WTC11 (cell line): ENCODE results near the gene CWC15. TPM values are rescaled to one million over a fixed set of nuclear protein-coding genes. Genes with fewer than 3 reads are reported as not detected.
"Not testable (repeated sequence)": the region's sequence is repeated elsewhere in the genome, so short reads cannot be mapped to it uniquely, and the experiment has no call there.

ENCODE experiments used
- ATAC-seq: fragments of 200-7000 bp; cut with Tn5 transposase; 2 replicates; pipeline ENCODE4 v1.10.0; 2021; ENCODE audit warnings: mild to moderate bottlenecking, moderate library complexity
- CTCF ChIA-PET: fragments of 300-600 bp; sonication (Branson Sonifier 250); formaldehyde crosslinking; loops from one replicate; lab custom pipeline; 2021; ENCODE audit warnings: antibody characterized with exemption; lab: Charles Lee
- POLR2A ChIA-PET: fragments of 350-600 bp; sonication (Branson Sonifier 250); formaldehyde crosslinking; loops from one replicate; lab custom pipeline; 2021; ENCODE audit warnings: antibody characterized with exemption; lab: Charles Lee
- DNase-seq: peaks from one replicate; pipeline ENCODE4 v3.0.0; 2021; ENCODE audit warnings: low spot score
- H3K27ac Mint-ChIP-seq: 2 replicates; pipeline ENCODE4 v1.8.0; 2021; ENCODE audit warnings: mixed read lengths
- H3K27me3 Mint-ChIP-seq: 2 replicates; pipeline ENCODE4 v1.8.0; 2021; ENCODE audit warnings: low read depth, mild to moderate bottlenecking, moderate library complexity, mixed read lengths
- H3K36me3 Mint-ChIP-seq: 2 replicates; pipeline ENCODE4 v1.8.0; 2021; ENCODE audit warnings: mixed read lengths
- H3K4me1 Mint-ChIP-seq: 2 replicates; pipeline ENCODE4 v1.8.0; 2022; ENCODE audit warnings: mixed read lengths
- H3K4me3 Mint-ChIP-seq: 2 replicates; pipeline ENCODE4 v1.8.0; 2021; ENCODE audit warnings: mild to moderate bottlenecking, moderate library complexity, mixed read lengths
- H3K9me3 Mint-ChIP-seq: 2 replicates; pipeline ENCODE4 v1.8.0; 2021; ENCODE audit warnings: mixed read lengths
- CBFB ChIP-seq: sonication (generic); formaldehyde crosslinking; IDR thresholded peaks from 2 replicates; pipeline ENCODE4 v1.8.1; 2022; ENCODE audit warnings: mild to moderate bottlenecking, low read depth, missing genetic modification reagents
- CREB1 ChIP-seq: sonication (generic); formaldehyde crosslinking; IDR thresholded peaks from 2 replicates; pipeline ENCODE4 v1.8.0; 2023; ENCODE audit warnings: mild to moderate bottlenecking, missing genetic modification reagents
- ETV6 ChIP-seq: sonication (generic); formaldehyde crosslinking; IDR thresholded peaks from 2 replicates; pipeline ENCODE4 v1.8.1; 2022; ENCODE audit warnings: mild to moderate bottlenecking, missing genetic modification reagents
- FOXK1 ChIP-seq: sonication (generic); formaldehyde crosslinking; IDR thresholded peaks from 2 replicates; pipeline ENCODE4 v1.8.0; 2022; ENCODE audit warnings: mild to moderate bottlenecking, moderate library complexity, missing genetic modification reagents
- IRF2 ChIP-seq: sonication (generic); formaldehyde crosslinking; IDR thresholded peaks from 2 replicates; pipeline ENCODE4 v1.8.0; 2022; ENCODE audit warnings: low read depth, missing genetic modification reagents, borderline replicate concordance
- JUN ChIP-seq: sonication (generic); formaldehyde crosslinking; IDR thresholded peaks from 2 replicates; pipeline ENCODE4 v1.8.0; 2023; ENCODE audit warnings: mild to moderate bottlenecking, missing genetic modification reagents
- KAT7 ChIP-seq: sonication (generic); formaldehyde crosslinking; IDR thresholded peaks from 2 replicates; pipeline ENCODE4 v1.8.1; 2023; ENCODE audit warnings: missing genetic modification reagents, mild to moderate bottlenecking, borderline replicate concordance
- MXD4 ChIP-seq: fragments of 250-450 bp; sonication (Bioruptor Pico); IDR thresholded peaks from 2 replicates; pipeline ENCODE4 v1.8.0; 2021; ENCODE audit warnings: mild to moderate bottlenecking, moderate library complexity, borderline replicate concordance
- NR1H2 ChIP-seq: sonication (generic); formaldehyde crosslinking; IDR thresholded peaks from 2 replicates; pipeline ENCODE4 v1.9.0; 2021; ENCODE audit warnings: mild to moderate bottlenecking, moderate library complexity, missing genetic modification reagents
- NR2C2 ChIP-seq: sonication (generic); formaldehyde crosslinking; IDR thresholded peaks from 2 replicates; pipeline ENCODE4 v1.8.0; 2022; ENCODE audit warnings: mild to moderate bottlenecking, missing genetic modification reagents
- RELA ChIP-seq: sonication (generic); formaldehyde crosslinking; IDR thresholded peaks from 2 replicates; pipeline ENCODE4 v1.8.1; 2022; ENCODE audit warnings: missing genetic modification reagents, mild to moderate bottlenecking, borderline replicate concordance
- RORB ChIP-seq: fragments of 250-450 bp; sonication (Bioruptor Pico); IDR thresholded peaks from 2 replicates; pipeline ENCODE4 v1.9.0; 2021; ENCODE audit warnings: mild to moderate bottlenecking
- TP53 ChIP-seq: sonication (generic); formaldehyde crosslinking; IDR thresholded peaks from 2 replicates; pipeline ENCODE4 v1.8.1; 2023; ENCODE audit warnings: mild to moderate bottlenecking, missing genetic modification reagents
- ZNF121 ChIP-seq: sonication (generic); formaldehyde crosslinking; IDR thresholded peaks from 2 replicates; pipeline ENCODE4 v1.8.0; 2023; ENCODE audit warnings: missing genetic modification reagents
- ZNF263 ChIP-seq: sonication (generic); formaldehyde crosslinking; IDR thresholded peaks from 2 replicates; pipeline ENCODE4 v1.8.1; 2022; ENCODE audit warnings: low read depth, mild to moderate bottlenecking, moderate library complexity, missing genetic modification reagents
- ZNF396 ChIP-seq: fragments of 250-450 bp; sonication (Bioruptor Pico); IDR thresholded peaks from 2 replicates; pipeline ENCODE4 v1.8.0; 2021; ENCODE audit warnings: mild to moderate bottlenecking, moderate library complexity, borderline replicate concordance
- total RNA-seq: library from RNA; stranded (reverse); gene quantifications from 3 replicates; pipeline ENCODE4 v1.2.3, GENCODE V29; 2021
- TF ChIP-seq, protein P1 (sequence below): sonication (generic); formaldehyde crosslinking; IDR thresholded peaks from 2 replicates; pipeline ENCODE4 v1.8.1; 2022; ENCODE audit warnings: low read depth, mild to moderate bottlenecking, moderate library complexity, missing genetic modification reagents, borderline replicate concordance
- TF ChIP-seq, protein P2 (sequence below): sonication (generic); formaldehyde crosslinking; IDR thresholded peaks from 2 replicates; pipeline ENCODE4 v1.8.1; 2022; ENCODE audit warnings: low read depth, missing genetic modification reagents, borderline replicate concordance
- TF ChIP-seq, protein P3 (sequence below): sonication (generic); formaldehyde crosslinking; IDR thresholded peaks from 2 replicates; pipeline ENCODE4 v1.8.0; 2023; ENCODE audit warnings: missing genetic modification reagents, mild to moderate bottlenecking, borderline replicate concordance
- TF ChIP-seq, protein P4 (sequence below): fragments of 250-450 bp; sonication (Bioruptor Pico); IDR thresholded peaks from 2 replicates; pipeline ENCODE4 v1.9.0; 2021; ENCODE audit warnings: mild to moderate bottlenecking
- TF ChIP-seq, protein P5 (sequence below): sonication (generic); formaldehyde crosslinking; IDR thresholded peaks from 2 replicates; pipeline ENCODE4 v1.8.0; 2022; ENCODE audit warnings: mild to moderate bottlenecking, missing genetic modification reagents
- TF ChIP-seq, protein P6 (sequence below): fragments of 250-450 bp; sonication (Bioruptor Pico); IDR thresholded peaks from 2 replicates; pipeline ENCODE4 v2.1.2; 2022; ENCODE audit warnings: mild to moderate bottlenecking, moderate library complexity

CWC15 gene
- total RNA-seq, 1 experiment from 2014 or later = 49.4 TPM

DNA sequence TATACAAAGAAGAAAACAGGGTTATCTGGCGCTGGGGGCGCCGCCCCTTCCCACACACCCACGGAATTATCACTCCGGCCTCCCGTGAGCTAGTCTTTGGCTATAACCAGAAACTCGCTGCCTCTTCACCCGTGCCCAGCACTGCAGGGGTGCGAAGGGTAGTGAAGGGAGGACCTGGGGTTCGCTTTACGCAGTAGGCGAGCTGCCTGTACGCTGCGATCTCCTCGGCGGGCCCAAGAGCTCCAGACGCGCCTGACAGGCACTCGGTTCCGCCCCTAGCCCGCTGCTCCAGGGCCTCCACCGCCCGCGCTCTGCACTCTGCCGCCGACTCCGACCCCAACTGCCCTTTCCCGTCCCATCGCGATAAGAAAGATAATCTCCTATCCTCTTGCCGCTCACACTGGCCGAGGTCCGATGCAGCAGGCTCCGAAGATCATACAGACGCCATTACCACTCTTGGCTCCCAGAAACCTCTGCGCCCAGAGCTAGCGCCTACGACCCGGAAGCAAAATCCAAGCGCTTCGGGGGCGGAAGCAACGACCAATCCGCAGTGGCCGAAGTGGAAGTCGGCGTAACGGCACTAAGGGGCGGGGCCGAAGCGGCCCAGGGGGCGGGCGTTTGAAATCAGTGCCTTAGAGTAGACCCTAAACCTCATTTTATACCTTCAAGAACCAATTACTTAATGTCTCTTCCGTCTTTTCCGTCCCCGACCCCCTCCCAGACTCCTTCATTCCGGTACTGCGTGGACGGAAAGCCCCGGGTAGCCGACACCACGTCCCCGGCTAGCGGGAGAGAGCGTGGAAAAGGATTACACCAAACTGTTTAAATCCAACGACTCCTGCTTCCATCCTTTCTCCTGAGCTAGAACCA, at the start of gene CWC15, which contains the start of gene KDM4D (continued):
- TF ChIP-seq, protein P1, sequence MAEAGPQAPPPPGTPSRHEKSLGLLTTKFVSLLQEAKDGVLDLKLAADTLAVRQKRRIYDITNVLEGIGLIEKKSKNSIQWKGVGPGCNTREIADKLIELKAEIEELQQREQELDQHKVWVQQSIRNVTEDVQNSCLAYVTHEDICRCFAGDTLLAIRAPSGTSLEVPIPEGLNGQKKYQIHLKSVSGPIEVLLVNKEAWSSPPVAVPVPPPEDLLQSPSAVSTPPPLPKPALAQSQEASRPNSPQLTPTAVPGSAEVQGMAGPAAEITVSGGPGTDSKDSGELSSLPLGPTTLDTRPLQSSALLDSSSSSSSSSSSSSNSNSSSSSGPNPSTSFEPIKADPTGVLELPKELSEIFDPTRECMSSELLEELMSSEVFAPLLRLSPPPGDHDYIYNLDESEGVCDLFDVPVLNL (CRISPR knock-in tag) = peak; percentile 39; the same call in 1 of the 2 replicates
- TF ChIP-seq KAT7 (CRISPR knock-in tag) (0 out of 2 replicates have a peak, but pooled peaks have one; percentile 77), ETV6 (CRISPR knock-in tag) (0 out of 2 replicates have a peak, but pooled peaks have one; percentile 24), ZNF121 (CRISPR knock-in tag) (0 out of 2 replicates have a peak, but pooled peaks have one; percentile 10), NR2C2 (CRISPR knock-in tag) (peak; percentile 98), NR1H2 (CRISPR knock-in tag) (no peak), FOXK1 (CRISPR knock-in tag) (peak; percentile 81)
- TF ChIP-seq, protein P2, sequence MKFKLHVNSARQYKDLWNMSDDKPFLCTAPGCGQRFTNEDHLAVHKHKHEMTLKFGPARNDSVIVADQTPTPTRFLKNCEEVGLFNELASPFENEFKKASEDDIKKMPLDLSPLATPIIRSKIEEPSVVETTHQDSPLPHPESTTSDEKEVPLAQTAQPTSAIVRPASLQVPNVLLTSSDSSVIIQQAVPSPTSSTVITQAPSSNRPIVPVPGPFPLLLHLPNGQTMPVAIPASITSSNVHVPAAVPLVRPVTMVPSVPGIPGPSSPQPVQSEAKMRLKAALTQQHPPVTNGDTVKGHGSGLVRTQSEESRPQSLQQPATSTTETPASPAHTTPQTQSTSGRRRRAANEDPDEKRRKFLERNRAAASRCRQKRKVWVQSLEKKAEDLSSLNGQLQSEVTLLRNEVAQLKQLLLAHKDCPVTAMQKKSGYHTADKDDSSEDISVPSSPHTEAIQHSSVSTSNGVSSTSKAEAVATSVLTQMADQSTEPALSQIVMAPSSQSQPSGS = 0 out of 2 replicates have a peak, but pooled peaks have one; percentile 19
- TF ChIP-seq, protein P3, sequence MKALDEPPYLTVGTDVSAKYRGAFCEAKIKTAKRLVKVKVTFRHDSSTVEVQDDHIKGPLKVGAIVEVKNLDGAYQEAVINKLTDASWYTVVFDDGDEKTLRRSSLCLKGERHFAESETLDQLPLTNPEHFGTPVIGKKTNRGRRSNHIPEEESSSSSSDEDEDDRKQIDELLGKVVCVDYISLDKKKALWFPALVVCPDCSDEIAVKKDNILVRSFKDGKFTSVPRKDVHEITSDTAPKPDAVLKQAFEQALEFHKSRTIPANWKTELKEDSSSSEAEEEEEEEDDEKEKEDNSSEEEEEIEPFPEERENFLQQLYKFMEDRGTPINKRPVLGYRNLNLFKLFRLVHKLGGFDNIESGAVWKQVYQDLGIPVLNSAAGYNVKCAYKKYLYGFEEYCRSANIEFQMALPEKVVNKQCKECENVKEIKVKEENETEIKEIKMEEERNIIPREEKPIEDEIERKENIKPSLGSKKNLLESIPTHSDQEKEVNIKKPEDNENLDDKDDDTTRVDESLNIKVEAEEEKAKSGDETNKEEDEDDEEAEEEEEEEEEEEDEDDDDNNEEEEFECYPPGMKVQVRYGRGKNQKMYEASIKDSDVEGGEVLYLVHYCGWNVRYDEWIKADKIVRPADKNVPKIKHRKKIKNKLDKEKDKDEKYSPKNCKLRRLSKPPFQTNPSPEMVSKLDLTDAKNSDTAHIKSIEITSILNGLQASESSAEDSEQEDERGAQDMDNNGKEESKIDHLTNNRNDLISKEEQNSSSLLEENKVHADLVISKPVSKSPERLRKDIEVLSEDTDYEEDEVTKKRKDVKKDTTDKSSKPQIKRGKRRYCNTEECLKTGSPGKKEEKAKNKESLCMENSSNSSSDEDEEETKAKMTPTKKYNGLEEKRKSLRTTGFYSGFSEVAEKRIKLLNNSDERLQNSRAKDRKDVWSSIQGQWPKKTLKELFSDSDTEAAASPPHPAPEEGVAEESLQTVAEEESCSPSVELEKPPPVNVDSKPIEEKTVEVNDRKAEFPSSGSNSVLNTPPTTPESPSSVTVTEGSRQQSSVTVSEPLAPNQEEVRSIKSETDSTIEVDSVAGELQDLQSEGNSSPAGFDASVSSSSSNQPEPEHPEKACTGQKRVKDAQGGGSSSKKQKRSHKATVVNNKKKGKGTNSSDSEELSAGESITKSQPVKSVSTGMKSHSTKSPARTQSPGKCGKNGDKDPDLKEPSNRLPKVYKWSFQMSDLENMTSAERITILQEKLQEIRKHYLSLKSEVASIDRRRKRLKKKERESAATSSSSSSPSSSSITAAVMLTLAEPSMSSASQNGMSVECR (CRISPR knock-in tag) = peak; percentile 62; the same call in 1 of the 2 replicates

DNA sequence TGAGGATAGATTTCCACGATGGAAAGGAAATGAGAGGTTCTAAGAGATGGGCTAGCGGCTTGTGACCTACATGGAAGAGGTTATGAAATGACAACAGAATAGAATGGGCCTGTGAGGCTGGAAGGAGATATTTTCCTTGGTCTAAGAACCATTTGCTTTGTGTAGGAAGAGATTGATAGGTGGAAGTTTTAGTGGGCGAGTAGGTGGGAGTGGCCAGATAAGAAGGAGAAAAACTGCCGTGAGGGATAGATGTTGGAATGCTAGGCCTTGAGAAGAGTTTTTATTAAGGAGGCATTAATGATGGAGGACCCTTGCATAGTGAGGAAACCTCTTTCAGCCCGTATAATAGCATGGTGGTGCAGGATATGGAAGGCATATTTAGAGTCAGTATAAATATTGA, 48.1 kb upstream of the CWC15 start:
- H3K27ac Mint-ChIP-seq, H3K4me1 Mint-ChIP-seq, POLR2A ChIA-PET, H3K4me3 Mint-ChIP-seq, H3K36me3 Mint-ChIP-seq, H3K9me3 Mint-ChIP-seq, CTCF ChIA-PET, ATAC-seq, H3K27me3 Mint-ChIP-seq, DNase-seq: not testable (repeated sequence)

DNA sequence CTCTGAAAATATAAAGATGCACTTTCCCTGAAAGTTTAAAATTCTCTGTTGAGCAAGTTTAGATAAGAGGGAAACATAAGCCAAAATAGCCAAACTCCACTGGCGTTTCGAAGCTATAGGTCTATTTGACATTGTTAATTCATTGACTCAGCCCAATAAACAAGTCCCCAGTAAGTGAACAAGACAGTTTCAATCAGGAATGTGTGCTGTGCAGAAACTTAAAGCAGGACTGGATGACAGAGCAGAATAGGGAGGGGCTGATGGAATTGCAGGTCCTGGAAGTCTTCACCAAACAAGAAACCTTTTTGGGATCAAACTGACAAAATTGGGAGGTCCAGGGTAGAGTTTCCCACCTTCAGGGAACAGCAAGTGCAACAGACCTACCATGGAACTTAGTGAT, 42.8 kb upstream of the CWC15 start:
- DNase-seq (no peak), ATAC-seq (no peak)
- H3K36me3 Mint-ChIP-seq = no peaks in the 10 kb centered on the region
- no peaks in the 10 kb centered on the region; the same call in 1 of the 2 replicates for H3K27me3 Mint-ChIP-seq
- H3K4me3 Mint-ChIP-seq = no peak overlapping the region
- CTCF ChIA-PET = no interaction called here
- no peaks in the 10 kb centered on the region for H3K9me3 Mint-ChIP-seq
- POLR2A ChIA-PET = no interaction called here
- H3K27ac Mint-ChIP-seq = no peak overlapping the region
- H3K4me1 Mint-ChIP-seq = no peaks in the 10 kb centered on the region
- TF ChIP-seq MXD4 = no peak
- no peak for TF ChIP-seq CBFB (CRISPR knock-in tag)
- TF ChIP-seq TP53 (CRISPR knock-in tag) = no peak
- no peak for TF ChIP-seq RORB
- TF ChIP-seq CREB1 (CRISPR knock-in tag) = no peak
- no peak for TF ChIP-seq ZNF396 (CRISPR knock-in tag)
- TF ChIP-seq, protein P4, sequence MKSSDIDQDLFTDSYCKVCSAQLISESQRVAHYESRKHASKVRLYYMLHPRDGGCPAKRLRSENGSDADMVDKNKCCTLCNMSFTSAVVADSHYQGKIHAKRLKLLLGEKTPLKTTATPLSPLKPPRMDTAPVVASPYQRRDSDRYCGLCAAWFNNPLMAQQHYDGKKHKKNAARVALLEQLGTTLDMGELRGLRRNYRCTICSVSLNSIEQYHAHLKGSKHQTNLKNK (CRISPR knock-in tag) = no peak
- TF ChIP-seq NR1H2 (CRISPR knock-in tag) = no peak
- TF ChIP-seq IRF2 (CRISPR knock-in tag) = no peak
- TF ChIP-seq RELA = no peak
- TF ChIP-seq, protein P5, sequence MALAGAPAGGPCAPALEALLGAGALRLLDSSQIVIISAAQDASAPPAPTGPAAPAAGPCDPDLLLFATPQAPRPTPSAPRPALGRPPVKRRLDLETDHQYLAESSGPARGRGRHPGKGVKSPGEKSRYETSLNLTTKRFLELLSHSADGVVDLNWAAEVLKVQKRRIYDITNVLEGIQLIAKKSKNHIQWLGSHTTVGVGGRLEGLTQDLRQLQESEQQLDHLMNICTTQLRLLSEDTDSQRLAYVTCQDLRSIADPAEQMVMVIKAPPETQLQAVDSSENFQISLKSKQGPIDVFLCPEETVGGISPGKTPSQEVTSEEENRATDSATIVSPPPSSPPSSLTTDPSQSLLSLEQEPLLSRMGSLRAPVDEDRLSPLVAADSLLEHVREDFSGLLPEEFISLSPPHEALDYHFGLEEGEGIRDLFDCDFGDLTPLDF (CRISPR knock-in tag) = no peak
- TF ChIP-seq ZNF263 = no peak
- TF ChIP-seq, protein P6, sequence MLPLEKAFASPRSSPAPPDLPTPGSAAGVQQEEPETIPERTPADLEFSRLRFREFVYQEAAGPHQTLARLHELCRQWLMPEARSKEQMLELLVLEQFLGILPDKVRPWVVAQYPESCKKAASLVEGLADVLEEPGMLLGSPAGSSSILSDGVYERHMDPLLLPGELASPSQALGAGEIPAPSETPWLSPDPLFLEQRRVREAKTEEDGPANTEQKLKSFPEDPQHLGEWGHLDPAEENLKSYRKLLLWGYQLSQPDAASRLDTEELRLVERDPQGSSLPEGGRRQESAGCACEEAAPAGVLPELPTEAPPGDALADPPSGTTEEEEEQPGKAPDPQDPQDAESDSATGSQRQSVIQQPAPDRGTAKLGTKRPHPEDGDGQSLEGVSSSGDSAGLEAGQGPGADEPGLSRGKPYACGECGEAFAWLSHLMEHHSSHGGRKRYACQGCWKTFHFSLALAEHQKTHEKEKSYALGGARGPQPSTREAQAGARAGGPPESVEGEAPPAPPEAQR (CRISPR knock-in tag) = no peak
- no peak for TF ChIP-seq JUN (CRISPR knock-in tag)
- TF ChIP-seq NR2C2 (CRISPR knock-in tag) = no peak
